DMS114 treated with DMSO at 0.1 percent for 48 hours (cell line): ENCODE data around the gene PAX6.
A peak's percentile ranks its signal among the peaks of the same experiment; 100 is the strongest.

ENCODE experiments used
- DNase-seq: peaks from one replicate; lab custom pipeline; 2025; ENCODE audit not compliant: unreplicated experiment; lab: John Stamatoyannopoulos, UW

The PAX6 gene

DNA sequence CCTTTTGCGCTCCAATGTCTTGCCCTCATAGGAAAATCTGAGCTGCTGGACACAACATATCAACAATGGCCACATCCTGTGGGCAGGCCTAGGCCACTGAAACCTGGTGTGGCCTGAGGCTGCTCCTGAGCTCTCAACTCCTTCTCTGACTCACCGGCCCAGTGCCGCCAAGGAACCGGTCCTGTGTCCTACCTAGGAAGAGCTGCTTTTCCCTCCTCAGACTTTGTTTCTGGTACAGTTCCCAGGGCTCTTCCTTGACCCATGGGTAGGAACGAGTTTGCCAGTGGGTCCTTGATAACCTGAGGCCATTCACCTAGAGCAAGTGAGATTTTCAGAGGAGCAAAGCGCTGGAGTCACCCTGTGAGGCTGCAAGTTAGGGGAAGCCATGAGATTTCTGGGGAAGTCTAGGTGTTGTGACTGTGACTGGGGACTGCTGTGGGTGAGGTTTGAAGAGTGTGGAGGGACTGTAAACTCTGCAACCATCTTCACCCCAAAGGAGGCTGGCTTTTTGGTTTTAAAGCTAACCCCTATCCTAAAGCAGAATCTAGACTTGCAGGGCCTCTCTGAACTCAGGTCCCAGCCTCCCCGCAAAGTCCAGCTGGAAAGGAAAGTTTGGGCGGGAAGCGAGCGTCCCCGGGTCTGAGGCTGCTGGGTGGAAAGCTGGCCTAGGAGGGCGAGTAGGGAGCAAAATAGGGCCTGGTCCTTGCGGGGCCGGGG lies 12.0 kb upstream of the PAX6 start:
- no peak for DNase-seq

DNA sequence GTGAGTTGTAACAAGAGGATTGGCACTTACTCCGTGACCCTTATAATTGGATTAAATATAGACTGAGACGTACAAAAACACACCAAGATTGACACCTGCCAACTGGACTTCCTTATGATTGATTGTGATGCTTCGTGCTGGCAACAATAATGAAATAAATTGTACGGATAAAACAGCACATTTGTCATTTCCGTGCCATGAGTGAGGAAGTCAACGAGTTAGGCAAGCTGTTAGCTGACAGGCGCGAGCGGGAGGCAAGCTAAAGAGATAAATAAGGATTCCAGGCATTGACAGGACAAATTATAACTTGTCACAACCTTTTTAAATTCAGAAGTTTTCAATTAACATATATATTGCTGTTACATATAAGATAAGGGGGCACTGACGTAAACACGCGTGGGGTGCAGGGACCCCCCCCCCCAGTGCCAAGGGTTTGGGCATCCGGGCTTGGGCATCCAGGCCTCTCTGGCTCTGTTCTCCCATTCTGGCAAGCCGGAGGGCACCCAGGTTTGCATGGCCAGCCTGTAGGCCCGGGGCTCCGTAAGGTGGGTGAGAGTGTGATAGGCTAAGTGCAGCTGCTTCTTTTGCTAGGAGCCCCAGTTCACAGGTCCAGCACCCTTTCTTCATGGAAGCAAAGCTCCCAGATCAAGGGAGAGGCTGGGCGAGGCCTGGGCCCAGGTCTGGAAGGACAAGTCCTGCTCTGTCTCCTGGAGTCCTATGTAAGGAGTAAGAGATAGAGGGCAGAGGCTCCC lies 11.2 kb upstream of the PAX6 start:
- no peak for DNase-seq

DNA sequence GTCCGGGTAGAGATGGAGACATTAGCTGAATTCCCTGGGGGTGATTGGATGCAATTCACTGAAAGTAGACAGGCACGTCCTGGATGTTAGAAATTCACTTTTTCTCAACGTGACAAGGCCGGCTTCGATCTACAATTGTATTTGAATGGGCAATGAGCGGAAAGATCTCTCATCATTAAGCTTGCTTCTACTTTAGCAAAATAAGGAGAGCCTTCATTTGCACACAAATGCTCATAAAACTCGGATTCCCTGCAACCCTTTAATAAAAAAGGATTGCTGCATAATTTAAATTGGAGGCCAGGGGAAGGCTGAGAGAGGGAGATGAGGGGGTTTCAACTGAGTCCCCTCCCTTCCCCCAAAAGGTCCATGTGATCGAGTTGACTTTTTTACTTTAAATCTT lies 10.6 kb upstream of the PAX6 start:
- no peak for DNase-seq

DNA sequence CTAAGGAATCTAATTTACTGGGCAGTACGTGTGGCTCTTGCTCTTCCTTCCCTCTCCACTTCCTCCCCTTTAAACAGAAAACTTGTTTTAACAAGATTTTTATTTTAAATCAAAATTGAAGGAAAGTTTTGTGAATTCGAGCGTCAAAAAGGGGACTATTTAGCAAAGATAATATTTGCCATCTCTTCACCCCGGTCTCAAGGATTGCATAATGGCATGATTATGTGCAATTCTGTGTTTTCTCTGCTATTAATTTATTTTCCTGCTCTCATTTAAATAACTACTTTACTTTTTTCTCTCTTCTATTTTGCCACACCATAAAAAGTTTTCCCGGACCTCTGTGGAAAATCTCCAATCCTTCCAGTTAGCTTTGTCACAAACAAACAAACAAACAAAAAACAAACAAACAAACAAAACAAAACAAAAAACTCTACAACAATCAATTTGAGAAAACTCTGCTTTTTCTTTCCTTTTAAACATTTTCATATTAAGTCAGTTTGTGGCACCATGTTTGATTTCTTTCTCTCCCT lies 10.2 kb upstream of the PAX6 start:
- DNase-seq = no peak

DNA sequence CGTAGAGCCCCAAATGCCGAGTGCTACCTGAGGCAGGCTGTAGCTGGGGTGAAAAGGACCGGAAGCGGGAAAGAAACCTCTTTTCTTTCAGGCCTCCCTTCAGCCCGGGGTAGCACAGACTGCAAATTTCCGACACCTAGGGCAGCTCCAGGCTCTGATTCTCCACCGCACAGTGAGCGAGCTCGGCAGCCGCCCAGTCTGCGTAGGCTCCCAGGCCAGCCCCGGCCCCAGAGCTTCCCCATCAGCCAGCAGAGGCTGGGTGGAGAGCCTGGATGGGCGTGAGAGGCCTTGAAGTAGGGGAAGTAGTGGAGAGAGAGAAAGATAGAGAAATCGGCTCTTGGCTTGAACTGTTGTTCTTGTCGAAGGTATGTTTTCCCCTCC lies 9.3 kb upstream of the PAX6 start:
- DNase-seq = no peak

DNA sequence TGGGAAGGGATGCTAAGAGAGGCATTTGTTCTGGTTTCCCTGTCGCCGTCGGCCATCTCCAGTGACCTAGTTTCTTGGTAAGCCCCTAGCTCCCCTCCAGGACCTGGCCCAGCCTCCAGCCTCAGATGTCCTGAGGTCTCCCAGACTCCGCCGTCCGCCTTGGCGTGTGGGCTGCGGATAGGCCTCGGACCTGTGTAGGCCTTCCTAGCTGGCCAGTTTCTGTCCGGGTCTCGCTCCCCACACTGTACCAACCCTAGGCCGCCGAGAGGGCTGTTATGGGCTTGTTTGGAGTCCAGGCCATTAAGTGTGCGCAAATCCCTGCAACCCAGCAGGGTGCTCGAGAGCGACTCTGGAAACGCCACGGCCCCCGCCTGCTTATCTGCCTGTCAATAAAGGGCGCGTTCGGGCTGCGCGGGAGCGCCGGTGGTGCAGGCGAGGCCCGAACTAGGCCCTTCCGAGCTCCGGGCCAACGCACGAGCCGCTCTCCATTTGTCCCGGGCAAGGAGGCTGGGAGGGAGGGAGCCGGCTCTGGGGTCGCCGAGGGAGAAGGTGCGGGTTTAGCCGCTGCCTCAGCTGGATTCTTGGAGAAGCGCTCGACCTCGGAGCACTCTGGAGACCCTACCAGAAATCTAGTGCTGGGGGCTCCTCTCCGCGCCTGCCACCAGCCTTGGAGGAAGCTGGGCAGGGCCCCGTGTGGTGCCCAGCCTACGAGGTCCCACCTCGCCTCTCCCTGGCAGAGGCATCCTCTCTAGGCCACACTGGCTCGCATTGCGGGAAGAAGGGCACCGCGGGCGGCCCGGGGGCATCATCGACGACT lies 8.7 kb upstream of the PAX6 start:
- DNase-seq = no peak

DNA sequence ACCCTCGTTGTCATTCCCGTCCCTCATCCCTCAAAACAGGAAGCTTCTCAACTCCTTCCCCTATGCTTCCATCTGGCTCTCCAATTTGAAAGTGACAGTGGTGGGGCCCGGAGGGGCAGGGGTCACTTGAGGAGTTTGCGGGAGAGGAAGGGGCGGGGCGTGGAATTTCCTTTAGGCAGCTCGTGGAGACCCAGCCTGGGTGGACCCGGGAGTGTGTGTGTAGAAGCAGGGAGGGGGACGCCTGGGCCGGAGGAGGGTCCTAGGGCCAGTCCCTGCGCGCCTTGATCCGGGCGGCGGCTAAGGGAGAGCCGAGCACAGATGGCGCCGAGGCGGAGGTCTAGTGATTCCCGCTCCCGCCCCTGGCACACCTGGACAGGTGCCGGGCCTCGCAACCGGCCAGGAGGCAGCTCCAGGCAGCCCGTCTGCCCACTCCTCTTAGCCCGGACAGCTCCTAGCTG lies 7.8 kb upstream of the PAX6 start:
- no peak for DNase-seq

DNA sequence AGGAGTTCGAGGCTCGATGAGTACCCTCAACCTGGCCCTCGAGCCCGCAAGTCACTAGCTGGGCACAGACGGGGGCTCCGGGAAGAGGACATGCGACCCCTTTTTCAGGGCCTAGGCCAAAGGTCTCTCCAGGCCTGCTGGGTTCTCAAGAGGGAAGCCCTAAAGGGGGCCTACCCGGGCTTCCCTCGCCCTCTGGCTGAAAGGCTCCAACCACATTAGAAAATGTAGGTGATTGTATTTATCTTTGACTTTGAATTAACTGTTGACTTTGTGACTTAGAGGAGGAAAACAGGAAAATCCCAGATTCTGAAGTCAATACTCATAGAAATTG lies 7.3 kb upstream of the PAX6 start:
- DNase-seq = no peak

DNA sequence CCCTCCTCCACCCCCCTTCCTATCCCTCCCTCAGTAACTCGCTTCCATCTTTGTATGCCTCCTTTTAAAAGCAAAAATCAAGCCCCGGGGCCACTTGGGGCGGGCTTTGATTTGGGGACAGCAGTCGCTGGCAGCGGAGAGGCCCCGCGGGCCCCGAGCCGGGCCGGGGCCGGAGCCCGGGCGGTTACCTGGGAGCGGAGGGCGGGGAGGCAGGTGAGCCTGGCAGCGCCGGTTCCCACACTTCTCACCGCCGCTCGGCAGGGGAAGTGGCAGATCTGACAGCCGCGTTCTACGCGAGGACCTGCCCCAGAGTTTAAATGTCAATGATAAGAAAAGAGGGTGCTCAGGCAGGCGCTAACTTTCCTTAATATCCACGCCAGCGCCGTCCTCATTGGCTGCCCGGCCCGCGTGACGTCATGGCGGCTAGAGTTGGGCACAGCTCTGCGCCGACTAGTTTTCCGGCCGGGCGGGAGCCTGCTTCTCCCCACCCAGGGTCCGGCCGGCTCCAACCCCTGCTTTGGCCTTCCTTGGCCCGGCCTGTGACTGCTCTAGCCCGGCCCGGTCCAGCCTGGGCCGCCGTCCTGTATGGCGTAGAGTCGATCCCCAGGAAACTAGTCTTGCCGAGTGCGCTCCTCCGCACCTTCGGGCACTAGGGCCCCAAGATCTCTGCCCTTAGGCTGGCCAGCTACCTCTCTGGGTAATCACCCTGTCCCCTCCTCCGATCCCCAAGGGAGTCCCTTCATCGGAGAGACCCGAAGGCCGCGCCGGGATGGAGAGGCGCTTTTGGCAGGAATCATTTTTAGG lies 6.7 kb upstream of the PAX6 start:
- no peak for DNase-seq

DNA sequence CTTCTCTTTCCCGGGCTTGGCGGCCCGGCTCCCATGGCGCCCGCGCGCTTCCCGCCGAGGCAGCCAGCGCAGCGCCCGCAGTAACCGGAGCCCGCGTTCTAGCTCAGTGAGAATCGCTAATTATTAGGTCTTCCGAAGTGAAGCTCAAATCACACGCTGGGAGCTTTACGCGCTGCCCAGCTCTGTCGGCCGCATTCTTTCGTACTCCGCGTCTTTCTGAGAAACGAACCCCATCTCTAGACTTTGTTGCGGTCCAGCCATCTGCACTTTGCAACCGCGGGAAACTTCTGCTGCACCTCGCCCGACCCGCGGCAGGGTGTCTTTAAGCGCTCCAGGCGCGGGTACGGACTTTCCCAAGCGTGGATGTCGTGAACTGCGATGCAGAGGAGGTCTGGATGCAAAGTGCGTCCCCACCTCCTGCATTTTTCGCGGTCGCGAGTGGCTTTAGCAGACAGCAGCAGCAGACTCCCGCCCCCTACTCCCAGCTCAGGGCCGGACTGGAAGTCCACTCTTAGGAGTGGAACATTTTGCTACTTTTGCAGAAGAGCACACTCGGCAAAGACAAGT lies 6.0 kb upstream of the PAX6 start:
- peak; percentile 82 for DNase-seq

DNA sequence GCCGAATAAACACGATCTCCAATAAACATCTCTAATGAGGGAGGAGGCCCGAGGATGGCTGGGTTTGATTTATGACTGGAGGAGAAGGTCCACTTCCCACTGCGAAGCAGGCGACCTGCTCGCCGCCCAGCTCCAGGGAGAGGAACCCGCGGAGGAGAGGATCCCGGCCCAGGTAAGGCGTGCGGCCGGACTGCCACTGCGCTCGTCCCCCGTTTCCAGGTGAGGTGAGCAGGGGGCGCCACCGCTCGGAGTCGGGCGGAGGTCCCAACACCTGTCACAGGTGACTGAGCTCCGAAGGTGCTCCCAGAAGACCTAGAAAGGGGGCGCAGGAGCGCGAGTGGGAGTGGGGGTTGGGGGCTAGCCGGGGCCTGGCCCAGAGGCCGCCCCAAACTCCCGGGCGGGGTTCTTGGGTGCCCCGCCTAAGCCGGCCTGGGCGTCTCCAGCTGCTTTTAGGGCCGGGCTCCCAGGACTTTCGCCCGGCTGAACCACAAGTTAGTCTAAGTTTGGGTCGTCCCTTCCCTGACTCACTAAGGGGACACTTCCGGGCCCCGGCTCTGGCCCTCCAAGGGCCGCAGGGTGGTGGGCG lies 5.4 kb upstream of the PAX6 start:
- peak; percentile 88 for DNase-seq

DNA sequence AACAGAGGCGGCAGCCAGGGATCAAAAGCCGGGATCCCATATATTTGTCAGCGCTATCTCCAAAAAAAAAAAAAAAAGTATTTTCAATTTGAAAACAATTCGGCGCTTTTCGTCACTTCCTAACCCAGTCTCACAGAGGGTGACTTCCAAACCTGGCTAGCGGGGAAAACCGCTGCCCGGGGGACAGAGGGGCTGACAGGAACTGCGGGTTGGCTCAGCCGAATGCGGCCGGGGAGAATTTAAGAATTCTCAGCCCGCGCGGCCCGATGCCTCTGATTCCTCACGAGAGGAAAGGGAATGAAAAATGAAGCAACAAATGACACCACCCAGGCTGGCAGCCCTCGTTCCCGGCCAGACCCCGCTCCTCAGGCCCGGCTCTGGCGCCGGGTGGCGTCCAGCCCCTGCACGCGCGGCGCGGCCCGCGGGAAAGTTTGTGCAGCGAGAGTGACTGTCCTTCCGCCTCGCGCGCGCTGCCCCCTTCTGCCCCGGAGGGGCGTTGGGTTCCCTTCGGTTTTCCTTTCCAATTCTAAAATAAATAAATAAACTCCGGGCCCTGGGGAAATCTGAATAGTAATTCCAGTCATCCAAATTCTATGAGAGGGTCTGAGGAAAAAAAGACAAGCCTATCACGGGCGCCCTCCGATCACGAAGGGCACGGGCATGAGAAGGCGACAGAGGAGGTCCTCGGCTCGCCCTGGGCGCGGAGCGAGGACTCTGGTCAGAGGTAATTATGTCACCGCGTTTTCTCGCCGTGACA lies 4.8 kb upstream of the PAX6 start:
- peak; percentile 88 for DNase-seq

DNA sequence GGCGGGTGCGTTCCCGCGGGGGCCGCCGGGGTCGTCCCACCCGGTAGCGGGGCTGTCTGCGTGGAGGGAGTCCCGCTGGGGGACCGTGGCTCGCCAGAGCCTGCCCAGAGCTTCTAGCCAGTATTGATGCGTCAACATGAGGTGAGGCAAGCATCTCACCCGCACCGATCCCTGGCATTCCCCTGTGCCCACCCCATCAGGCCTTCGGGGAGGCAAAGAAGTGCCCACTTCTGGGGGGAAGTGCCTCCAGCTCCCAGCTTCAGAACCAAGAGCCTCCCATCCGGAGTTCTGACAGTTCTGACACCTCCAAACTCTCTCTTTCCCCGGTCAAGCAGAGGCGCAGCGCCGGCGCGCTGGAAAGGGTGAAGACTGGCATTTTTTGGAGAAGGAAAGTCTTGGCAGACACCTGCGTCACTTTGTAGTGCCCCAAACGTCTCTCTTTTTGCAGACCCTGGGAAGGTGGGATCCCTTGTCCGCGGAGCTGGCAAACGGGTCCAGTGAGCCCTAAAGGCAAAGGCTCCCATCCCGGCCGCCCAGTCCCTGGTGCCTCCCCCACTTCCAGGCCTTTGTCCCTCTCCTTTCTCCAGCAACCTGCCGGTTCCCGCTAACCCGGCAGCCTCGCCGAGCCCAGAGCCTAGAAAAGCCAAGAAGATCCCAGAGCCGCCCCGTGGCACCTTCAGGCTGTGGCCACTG lies 3.2 kb upstream of the PAX6 start:
- DNase-seq = no peak

DNA sequence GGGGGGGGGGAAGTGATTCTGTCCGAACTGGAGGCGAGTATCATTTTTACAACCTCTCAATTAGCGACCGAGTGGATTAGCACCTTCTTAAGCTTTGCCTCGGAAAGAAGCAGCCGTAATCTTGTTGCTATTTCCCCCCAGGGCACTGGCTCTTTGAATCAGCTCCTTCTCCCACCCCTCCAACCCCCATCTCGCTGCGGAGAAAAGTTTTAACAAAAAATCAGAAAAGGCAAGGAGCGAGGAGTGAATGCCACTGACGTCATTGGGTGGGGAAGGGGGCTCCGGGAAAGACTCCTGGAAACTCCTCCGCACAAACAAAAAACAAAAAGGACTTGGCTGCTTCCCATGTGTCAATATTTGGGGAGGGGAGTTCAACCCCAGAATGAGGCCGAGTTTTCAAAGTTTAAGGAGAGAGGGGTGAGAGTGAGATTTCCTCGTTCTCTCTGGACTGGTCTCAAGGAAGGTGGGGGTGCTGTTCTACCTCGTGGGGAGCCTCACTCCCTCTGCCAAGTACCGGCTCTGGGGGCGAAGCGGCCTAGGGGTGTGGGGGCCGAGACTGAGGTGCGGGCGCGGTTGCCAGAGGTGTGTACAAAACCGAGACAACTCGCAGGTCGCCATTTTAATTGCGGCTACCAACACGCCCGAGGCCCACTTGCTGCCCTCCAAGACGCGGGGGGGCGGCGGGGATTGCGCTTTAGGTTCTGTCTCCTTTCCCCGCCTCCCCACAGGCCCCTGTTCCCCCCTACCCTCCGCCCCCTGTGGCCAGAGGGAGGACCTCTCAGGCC lies 2.5 kb upstream of the PAX6 start:
- peak; percentile 82 for DNase-seq

DNA sequence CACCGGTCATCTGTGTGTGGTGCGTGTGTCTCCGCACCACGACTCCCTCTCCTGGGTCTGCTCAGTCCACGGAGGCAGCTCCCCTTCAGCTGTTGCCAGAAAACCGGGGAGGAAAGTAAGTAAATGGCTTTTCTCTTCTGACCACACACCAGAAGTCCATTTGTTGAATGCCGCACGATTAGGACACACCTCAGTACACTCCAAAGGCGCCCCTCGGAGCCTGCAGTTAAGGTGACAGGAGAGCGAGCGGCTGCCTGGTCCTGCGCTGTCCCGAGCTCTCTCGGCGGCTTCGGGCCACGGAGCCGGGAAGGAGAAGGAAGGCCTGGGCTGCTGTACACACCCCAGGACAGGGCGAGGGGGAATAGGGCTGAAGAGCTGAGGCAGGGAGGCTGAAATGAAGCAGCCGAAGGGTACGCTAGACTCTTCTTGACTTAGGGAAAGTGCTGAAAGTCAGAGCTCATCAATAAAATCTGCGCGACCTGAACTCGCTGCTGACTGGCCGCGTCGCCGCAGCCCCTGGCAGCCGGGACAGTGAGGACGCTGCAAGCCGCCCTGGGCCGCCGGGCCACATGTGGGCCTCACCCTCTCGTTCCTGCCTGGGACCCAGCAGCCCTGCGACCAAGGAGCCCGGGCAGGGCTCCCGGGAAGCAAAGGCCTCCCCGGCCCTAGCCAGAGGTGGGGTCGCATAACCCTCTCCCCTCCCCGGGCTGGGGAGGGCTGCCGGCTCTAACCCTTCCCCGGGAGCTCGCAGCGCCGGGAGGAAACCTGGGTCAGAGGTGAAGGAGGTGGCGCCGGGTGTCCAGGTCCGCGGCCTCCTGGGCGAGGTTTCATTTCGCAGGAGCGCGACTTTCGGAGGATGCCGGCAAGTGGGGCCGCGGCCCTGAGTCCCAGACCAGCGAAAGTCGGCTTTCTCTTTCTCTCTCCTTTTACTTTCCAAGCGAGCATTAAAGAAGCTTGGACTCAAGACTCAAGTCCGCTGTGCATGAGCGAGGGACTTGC lies 1.6 kb upstream of the PAX6 start:
- DNase-seq = peak; percentile 89

DNA sequence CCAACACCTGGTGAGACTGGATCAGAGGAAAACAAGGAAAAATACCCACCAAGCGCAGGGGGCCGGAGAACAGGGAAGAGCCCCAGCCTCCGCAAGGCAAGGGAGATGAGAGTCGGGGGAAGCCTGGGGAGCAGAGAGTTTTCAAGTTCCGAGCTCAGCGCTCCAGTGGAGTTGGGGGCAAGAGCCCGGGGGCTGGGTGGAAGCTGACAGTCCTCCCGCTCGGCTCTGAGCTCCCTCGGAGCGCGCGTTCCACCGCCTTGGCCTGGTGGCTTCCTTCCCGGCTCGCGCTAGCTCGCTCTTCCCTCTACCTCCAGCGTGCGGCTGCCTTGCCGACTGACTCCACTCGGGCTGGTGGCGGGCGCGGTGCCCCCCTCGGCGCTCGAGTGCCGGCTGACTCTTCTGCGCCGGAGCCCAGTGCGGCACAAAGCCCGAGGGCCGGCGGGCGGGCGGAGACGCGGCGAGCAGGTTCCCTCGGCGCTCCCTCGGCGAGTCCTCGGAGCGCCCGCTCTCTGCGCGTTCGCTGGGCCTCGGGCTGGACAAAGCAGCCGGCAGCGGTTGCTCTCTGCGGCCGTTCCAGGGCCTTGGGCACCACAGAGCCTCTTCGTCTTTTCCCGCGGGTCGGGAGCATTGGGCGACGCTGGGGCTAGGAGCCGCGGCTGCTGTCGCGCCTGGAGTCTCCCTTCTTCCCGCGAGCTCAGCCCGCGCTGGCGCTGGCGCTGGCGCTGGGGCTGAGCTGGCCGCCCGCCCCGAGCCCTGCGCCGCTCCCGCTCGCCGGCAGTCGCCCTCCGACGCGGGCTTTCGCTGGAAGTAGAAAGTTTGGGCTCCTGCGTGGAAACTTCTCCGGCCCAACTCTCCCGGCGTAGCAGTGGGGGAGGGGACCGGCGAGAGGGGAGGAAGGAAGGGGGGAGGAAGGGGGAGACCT lies 1.0 kb downstream of the PAX6 start:
- peak; percentile 92 for DNase-seq
